A204.1 (cell line): Measurements from ENCODE around the gene EPO.
"Not testable (repeated sequence)": the region's sequence is repeated elsewhere in the genome, so short reads cannot be mapped to it uniquely, and the experiment has no call there.

Experiments used
- FAIRE-seq: peaks from 2 replicates; lab custom pipeline; 2012; peaks lifted over from hg19 to GRCh38; lab: Jason Lieb, UNC

EPO gene

DNA sequence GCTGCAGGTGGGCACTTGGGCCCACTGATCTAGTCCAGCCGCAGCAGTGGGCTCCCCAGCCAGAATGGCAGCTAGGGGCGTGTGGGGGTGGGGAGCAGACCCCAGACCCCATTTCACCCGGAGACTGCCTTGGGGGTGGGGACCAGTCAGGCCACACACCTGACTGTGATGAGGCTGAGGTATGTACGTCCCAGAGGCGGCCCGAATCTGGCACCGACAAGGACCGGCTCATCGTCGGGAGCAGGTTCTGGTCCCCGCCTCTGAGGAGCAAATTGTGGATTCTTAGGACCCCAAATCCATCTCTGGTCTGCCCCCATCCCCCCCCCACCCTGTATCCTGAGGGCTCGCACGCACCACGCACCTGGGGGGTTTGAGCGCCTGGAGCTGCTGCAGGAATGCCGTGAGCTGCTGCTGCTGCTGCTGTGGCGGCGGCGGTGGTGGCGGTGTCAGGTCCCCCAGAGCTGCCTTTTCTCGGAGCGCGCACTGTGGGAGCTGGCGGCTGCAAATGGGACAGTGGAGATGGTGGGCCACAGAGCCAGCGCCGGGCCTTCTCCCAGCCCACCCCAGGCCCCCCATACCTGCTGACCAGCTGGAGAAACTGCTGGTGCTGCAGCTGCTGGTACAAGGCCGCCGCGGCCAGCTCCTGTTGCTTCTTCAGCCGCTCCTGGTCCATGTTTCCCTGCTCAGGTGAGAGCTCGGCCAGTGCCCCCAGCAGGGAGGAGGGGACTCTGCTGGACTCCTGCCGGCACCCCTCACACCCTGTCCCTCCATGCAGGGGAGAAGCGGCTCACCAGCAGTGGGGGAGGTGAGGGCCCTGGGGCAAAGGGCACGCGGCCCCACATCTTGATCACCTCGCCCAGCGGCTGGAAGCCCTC lies 36.4 kb upstream of the EPO start:
- no peak for FAIRE-seq

GRCh38 chr7:100684534-100685042 lies 35.7 kb upstream of the EPO start:
- FAIRE-seq, result no peak

DNA sequence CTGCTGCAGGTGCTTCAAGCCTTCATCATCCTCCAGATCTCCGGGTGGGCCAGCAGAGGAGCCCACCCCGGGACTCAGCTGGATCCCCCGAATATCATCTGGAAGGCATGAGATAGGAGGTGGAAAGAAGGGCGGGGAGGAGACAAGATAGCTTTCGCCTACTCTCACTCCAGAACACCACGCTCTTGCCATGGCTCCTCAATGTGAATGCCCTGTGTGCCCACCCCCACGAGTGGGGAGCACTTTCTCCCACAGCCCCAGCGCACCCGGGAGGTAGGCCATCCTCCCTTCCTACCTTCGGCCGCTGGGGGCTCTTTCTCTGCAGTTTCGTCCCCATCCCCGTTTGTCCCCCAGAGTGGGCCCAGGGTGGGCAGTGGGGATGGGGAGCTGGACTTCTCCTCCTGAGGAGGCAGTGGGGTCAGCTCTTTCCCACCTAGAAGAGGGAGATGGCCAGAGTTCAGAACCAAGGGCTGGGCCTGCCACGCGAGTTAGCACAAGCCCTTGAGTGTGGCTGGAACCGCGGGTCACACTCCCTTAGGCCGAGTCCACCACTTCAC lies 35.1 kb upstream of the EPO start:
- no peak for FAIRE-seq

DNA sequence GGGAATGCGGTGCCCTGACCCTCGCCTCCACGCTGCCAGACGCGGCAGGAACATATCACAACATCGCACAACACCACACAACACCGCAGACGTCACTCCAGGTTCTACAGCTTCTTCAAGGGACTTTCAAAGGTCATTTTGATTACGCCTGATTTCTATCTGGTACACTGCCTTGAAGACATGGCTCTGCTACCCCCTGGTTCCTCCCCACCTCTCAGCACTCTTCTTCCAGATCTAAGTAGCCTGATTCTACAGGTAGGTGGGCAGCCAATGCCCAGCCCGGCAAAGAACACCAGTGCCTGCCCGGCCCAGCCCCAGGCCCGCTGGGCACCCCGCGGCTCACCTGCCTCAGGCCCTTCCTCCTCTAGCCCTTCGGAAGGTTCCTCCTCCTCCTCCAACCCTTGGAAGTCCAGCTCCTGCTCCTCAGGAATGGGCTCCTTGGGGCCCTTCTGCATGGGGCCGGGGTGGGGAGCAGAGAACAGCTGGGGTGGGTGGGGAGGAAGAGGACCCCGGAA lies 34.6 kb upstream of the EPO start:
- FAIRE-seq, result no peak

GRCh38 chr7:100686201-100686821 lies 34.0 kb upstream of the EPO start:
- FAIRE-seq, result no peak

DNA sequence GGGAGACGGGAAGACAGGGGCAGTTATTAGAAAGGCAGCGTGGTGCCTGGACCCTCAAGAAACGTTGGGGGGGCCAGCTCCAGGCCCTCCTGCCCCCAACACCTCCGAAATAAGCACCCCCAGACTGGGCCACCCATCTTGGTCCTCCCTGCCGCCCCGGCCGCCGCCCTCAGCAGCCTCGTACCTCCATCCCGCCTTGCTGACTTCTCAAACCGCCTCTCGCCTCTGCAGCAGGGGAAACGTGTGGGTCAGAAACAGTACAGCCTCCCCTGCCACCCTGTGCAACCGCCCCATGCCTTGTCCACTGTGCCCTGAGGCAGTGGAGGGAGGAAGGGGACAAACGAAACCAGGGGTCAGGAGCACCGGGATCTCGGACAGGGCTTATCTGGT lies 33.5 kb upstream of the EPO start:
- no peak for FAIRE-seq

DNA sequence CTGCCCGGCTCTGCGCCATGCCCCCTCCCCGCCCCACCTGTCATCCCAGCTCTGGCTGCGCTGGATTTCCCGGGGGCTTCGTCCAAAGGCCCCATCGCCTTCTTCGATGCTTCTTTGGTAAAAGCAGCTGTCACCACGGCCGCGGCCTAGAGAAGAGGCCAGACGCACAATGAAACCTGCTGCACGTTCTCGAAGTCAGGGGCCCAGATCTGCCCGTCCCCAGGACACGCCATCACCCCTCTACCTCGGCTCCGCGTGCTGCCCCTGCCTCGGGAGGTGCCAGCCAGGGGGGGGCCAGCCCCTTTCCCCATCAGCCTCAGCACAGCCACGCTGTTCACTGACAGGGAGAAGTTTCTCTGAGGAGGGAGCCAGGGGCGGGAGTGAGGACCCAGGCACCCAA lies 33.0 kb upstream of the EPO start:
- no peak for FAIRE-seq

DNA sequence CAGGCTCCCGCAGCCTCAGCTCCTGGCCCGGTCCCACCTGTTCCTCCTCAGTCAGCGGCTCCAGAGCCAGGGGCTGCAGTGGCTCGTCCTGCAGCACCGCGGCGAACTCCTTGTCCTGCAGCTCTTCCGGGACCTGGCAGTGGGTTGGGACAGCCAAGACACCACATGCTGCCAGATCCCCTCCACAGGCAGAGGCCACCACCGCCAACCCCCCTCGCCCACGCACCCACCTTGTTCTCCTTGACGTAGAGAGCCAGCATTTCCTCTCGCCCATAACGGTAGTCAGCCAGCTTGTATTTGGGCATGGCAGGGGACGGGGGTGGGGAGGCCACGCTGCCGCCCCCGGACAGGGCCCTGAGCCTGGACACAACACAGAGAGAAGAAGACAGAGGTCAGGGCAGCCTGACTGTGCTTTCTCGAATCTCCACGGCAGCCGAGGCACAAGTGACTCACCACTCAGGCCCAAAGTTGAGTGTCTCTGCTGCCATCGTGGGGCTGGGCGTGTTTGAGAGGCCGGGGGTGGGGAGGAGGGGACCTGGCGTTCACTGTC lies 32.4 kb upstream of the EPO start:
- FAIRE-seq, result no peak

GRCh38 chr7:100688326-100688860 lies 31.9 kb upstream of the EPO start:
- no peak for FAIRE-seq

DNA sequence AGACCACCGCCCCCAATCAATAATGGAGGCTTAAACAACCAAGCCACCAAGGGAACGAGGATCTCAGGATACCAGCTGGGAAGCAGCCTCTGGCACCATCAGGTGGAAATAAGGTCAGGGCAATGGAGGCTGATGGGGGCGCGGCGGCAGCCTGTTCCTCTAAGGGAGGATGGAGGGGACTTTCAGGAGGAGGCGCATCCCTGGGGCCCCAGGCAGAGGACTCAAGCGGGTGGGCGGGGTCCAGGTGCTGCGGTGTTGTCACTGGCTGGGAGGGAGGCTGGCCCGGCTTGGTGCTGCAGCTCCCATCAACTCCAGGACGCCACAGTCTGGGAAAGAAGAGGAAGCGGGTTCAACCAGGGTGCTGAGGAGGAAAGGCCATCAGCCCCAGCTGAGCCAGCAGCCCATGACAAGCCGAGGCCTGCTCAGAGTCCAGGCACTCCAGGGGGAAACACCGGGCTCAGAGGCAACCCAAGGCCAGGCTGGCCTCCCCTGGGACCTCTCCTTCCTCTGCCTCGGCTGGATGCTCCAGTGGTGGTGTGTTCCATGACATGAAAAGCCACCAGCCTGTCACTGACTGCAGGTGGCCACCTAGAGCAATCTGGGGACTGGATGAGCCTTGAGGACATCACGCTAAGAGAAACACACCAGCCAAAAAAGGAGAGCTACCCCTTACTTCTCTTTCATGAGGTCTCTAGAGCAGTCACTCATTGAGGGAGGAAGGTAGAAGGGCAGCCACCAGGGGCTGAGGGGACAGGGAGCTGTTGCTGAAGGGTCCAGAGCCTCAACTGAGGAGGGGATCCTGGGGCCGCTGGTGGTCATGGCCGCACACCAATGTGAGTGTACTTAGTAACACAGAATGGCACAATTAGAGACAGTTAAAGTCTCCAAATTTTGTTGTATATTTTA lies 30.8 kb upstream of the EPO start:
- FAIRE-seq, result no peak

DNA sequence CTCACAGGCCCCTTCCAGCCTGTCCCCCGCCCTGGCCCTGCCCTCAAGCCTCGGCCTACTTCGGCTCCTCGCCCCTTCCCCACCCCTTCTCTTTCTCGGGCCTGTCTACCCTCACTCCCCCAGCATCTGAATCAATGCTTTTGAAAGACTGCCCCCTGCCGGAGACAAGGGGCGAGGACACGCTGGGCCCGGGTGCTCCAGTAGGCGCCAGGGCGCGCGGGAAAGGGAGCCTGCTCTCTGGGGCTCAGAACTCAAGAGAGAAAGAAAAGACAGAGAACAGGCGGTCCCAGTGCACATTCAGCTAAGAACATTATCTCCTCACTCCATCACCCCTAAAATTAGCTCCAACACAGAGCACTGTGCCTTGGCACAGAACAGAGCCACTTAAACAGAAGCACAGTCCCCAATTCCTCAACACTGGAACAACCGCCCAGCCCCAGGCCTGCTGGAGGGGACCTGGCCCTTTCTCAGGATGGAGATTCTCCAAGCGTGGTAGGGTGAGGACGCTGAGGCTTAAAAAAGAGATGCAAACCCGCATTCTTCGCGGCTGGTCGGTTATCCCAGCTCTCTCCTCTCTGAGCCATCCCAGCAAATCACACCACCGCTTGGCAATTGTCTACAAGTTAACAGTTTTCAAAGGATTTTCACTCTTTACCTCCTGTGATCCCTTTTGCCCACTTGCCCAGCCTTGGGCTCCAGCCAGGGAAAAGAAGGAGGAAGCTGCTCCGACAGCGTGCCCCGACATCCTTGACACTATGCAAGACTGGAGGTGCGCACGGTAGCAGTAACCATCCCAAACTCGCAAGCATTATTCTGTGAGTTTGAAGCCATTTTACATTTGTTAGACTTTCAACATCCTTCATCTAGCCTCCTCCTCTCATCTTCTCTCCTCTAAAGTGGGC lies 28.3 kb upstream of the EPO start:
- no peak for FAIRE-seq

DNA sequence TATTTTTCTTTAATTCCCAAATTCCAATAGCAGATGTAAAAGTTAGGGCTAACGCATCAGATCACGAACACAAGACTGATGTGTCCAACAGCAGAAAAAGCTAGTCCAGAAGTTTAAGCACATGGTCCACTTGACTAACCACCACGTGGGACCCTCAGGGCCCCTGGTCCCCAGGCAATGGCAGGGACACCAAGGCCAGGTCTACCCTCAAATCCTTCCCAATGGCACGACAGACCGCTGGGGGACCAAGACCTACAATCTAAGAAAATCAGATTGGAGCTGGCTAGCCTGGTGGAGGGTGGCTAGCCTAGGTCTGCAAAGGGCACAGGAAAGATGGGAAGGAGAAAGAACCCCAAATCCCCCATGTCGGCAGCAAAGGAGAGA lies 27.7 kb upstream of the EPO start:
- no peak for FAIRE-seq

DNA sequence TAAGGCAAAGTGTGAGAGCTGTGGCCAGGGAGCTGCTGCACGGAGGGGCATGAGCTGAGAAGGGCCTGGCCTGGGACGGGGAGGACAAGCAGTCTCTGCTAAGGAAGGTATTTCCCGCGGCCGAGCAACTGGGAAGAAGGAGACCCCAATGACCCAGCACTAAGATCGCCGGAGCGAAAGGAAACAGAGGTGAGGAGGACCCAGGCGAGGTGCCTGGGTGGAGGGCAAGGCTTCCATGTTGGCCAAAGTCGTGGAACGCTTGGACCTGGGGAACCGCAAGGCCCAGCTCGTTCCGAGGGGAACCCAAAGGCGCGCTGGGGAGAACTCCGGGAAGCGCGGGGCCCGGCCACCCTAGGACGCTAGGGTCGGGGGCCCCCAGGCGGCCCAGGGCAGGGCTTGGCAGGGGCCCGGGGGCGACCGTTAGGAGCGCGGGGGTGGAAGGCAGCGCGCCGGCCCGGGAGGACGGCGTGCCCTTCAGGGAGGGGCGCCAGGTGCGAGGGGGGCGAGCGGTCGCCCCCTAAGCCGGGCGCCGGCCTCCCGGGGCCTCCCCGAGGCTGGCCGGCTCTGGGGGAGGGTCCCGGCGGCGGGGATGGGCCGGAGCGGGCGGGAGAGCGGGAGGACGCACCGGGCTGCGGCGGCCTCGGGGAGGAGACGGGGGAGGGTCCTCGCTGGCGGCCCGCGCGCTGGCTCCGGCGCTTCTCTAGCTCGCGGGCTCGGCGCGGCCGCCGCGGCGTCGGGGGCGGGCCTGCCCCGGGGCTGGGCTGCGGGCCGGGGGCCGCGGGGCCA lies 26.8 kb upstream of the EPO start:
- FAIRE-seq, result no peak

GRCh38 chr7:100694098-100694745 lies 26.0 kb upstream of the EPO start, which contains the start of gene GIGYF1:
Gene GIGYF1, minus strand, starts transcription at chr7:100694250. Its CDS starts 6,012 bp downstream, at chr7:100688238.
- FAIRE-seq, result no peak

DNA sequence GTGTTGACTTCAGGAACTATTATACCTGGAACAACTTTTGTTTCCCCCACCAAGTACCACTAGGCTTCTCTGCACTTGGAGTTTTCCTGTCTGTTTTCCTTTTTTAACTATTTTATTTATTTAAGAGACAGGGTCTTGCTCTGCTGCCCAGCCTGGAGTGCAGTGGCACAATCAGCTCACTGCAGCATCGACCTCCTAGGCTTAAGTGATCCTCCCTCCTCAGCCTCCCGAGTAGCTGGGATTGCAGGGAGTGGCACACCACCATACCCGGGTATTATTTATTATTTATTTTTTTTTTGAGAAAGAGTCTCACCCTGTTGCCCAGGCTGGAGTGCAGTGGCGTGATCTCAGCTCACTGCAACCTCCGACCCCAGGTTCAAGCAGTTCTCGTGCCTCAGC lies 24.1 kb upstream of the EPO start:
- no peak for FAIRE-seq

GRCh38 chr7:100699018-100699417 lies 21.2 kb upstream of the EPO start:
- no peak for FAIRE-seq

DNA sequence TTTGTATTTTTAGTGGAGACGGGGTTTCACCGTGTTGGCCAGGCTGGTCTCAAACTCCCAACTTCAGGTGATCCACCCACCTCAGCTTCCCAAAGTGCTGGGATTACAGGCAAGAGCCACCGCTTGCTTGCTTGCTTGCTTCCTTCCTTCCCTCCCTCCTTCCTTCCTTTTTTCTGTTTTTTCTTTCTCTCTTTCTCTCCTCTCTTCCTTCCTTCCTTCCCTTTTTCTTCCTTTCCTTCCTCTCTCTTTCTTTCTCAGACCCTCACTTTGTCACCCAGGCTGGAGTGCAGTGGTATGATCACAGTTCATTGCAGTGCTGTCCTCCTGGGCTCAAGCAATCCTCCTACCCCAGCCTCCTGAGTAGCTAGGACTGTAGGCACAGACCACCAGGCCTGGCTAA lies 19.2 kb upstream of the EPO start:
- FAIRE-seq, result not testable (repeated sequence)

DNA sequence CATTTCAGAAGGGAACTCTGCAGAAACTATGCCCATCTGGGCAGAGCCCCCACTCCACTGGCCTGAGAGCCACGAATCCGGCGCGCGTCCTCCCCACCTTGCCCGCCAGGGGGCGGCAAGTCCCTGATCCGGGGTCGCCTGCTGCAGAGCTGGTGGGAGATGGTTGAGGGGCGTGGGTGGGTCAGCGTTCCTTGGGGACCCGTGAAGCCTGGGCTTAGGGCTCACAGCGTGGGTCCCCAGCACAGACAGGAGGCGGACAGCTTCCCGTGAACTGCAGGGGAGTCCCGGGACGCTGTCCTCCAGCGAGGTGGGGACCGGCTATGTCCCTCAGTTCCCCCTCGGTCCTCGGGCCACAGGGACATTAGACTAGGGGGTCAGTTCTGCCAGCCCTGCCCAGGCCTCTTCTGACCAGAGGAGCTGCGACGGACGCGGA lies 14.9 kb upstream of the EPO start:
- no peak for FAIRE-seq
